IMR-90 (cell line): ENCODE data around the gene SOSTDC1. TPM values are rescaled to one million over a fixed set of nuclear protein-coding genes. Genes with fewer than 3 reads are reported as not detected.

Experiments used
- ATAC-seq: fragments of 200-7000 bp; cut with Tn5 transposase; 2 replicates; pipeline ENCODE4 v1.9.1; 2020; ENCODE audit warnings: low read depth, mild to moderate bottlenecking, moderate library complexity
- BruUV-seq: library from RNA; stranded (reverse); fragments of 400-500 nt; replicated peaks from 2 replicates; lab custom pipeline; 2021; lab: Mats Ljungman, UMichigan
- CTCF ChIA-PET: fragments of 300-600 bp; formaldehyde crosslinking; extraction: SDS; loops from one replicate; lab custom pipeline; 2021; ENCODE audit warnings: antibody characterized with exemption; lab: Yijun Ruan, JAX
- POLR2A ChIA-PET: fragments of 300-600 bp; sonication (Branson Sonifier 250); formaldehyde crosslinking; loops from one replicate; lab custom pipeline; 2022; ENCODE audit warnings: antibody characterized with exemption; ENCODE audit not compliant: unreplicated experiment; lab: Charles Lee
- DNase-seq: peaks from one replicate; pipeline ENCODE4 v3.0.0; 2013
- H2AFZ ChIP-seq: replicated peaks from 2 replicates; pipeline ENCODE3; 2013; ENCODE audit warnings: low read length, mild to moderate bottlenecking; ENCODE audit not compliant: poor library complexity
- H2AK5ac ChIP-seq: 2 replicates; pipeline ENCODE4 v1.6.1; 2013; ENCODE audit warnings: low read depth, low read length, inconsistent platforms
- H2AK9ac ChIP-seq: replicated peaks from 2 replicates; pipeline ENCODE3; 2013; ENCODE audit warnings: mild to moderate bottlenecking, low read depth, low read length, moderate library complexity; ENCODE audit not compliant: poor library complexity
- H2BK120ac ChIP-seq: 2 replicates; pipeline ENCODE4 v1.6.1; 2013; ENCODE audit warnings: low read depth, low read length, inconsistent platforms
- H2BK15ac ChIP-seq: 3 replicates; pipeline ENCODE4 v1.6.1; 2013; ENCODE audit warnings: low read depth, low read length, inconsistent platforms
- H2BK20ac ChIP-seq: 2 replicates; pipeline ENCODE4 v1.6.1; 2013; ENCODE audit warnings: low read depth, mild to moderate bottlenecking, inconsistent platforms, low read length, moderate library complexity
- H2BK5ac ChIP-seq: 2 replicates; pipeline ENCODE4 v1.6.1; 2013; ENCODE audit warnings: mild to moderate bottlenecking, low read depth, low read length, inconsistent platforms; ENCODE audit not compliant: poor library complexity, severe bottlenecking
- H3K14ac ChIP-seq: replicated peaks from 2 replicates; pipeline ENCODE4 v1.6.1; 2013; ENCODE audit warnings: low read depth, low read length, inconsistent platforms
- H3K18ac ChIP-seq: 2 replicates; pipeline ENCODE4 v1.6.1; 2013; ENCODE audit warnings: low read depth, low read length, control low read depth
- H3K23ac ChIP-seq: 2 replicates; pipeline ENCODE4 v1.6.1; 2013; ENCODE audit warnings: low read depth, low read length, inconsistent platforms
- H3K27ac ChIP-seq: 2 replicates; pipeline ENCODE4 v1.5.1; 2013; ENCODE audit warnings: mild to moderate bottlenecking, control low read depth, low read length; ENCODE audit not compliant: insufficient read depth
- H3K27me3 ChIP-seq: 2 replicates; pipeline ENCODE4 v1.6.1; 2013; ENCODE audit warnings: low read length; ENCODE audit not compliant: control insufficient read depth, insufficient read depth
- H3K36me3 ChIP-seq: 2 replicates; pipeline ENCODE4 v1.6.1; 2013; ENCODE audit warnings: low read length, mixed read lengths; ENCODE audit not compliant: control insufficient read depth, insufficient read depth
- H3K4ac ChIP-seq: 2 replicates; pipeline ENCODE4 v1.6.1; 2013; ENCODE audit warnings: low read depth, low read length, inconsistent platforms
- H3K4me1 ChIP-seq: 2 replicates; pipeline ENCODE4 v1.6.1; 2013; ENCODE audit warnings: low read length, mixed read lengths; ENCODE audit not compliant: control insufficient read depth, insufficient read depth
- H3K4me2 ChIP-seq: 2 replicates; pipeline ENCODE4 v1.6.1; 2013; ENCODE audit warnings: low read depth, mild to moderate bottlenecking, control low read depth, low read length, moderate library complexity
- H3K4me3 ChIP-seq: 2 replicates; pipeline ENCODE4 v1.5.1; 2013; ENCODE audit warnings: low read depth, mild to moderate bottlenecking, control low read depth, low read length, moderate library complexity; ENCODE audit not compliant: insufficient read depth
- H3K56ac ChIP-seq: 2 replicates; pipeline ENCODE4 v1.6.1; 2013; ENCODE audit warnings: low read length, inconsistent platforms; ENCODE audit not compliant: insufficient read depth; ENCODE audit errors: extremely low read depth
- H3K79me1 ChIP-seq, 2 experiments: 2 replicates each; pipeline ENCODE4 v1.6.1; 2013; ENCODE audit warnings: low read length in 2 of 2, inconsistent platforms in 1 of 2, low read depth in 1 of 2
- H3K9ac ChIP-seq: 2 replicates; pipeline ENCODE4 v1.6.1; 2013; ENCODE audit warnings: low read depth, low read length, control low read depth
- H3K9me1 ChIP-seq: 2 replicates; pipeline ENCODE4 v1.6.1; 2013; ENCODE audit warnings: low read length, inconsistent platforms; ENCODE audit not compliant: insufficient read depth
- H3K9me3 ChIP-seq: 2 replicates; pipeline ENCODE4 v1.6.1; 2013; ENCODE audit warnings: low read length; ENCODE audit not compliant: control insufficient read depth, insufficient read depth
- H4K20me1 ChIP-seq: 2 replicates; pipeline ENCODE4 v1.6.1; 2013; ENCODE audit warnings: low read length, inconsistent platforms; ENCODE audit not compliant: insufficient read depth
- H4K5ac ChIP-seq: 2 replicates; pipeline ENCODE4 v1.6.1; 2013; ENCODE audit warnings: mild to moderate bottlenecking, low read depth, low read length, control low read depth
- H4K8ac ChIP-seq, 2 experiments: 2 replicates each; pipeline ENCODE4 v1.6.1; 2013; ENCODE audit warnings: low read depth in 2 of 2, low read length in 2 of 2, control low read depth in 1 of 2, inconsistent platforms in 1 of 2
- H4K91ac ChIP-seq: 2 replicates; pipeline ENCODE4 v1.6.1; 2013; ENCODE audit warnings: low read depth, low read length, inconsistent platforms; ENCODE audit not compliant: insufficient read depth
- BHLHE40 ChIP-seq: fragments of 150-350 bp; IDR thresholded peaks from 2 replicates; pipeline ENCODE4 v1.6.1; 2016; ENCODE audit warnings: mild to moderate bottlenecking, low read depth, low read length
- CEBPB ChIP-seq: IDR thresholded peaks from 2 replicates; pipeline ENCODE4 v1.6.1; 2012; ENCODE audit warnings: low read depth, low read length, improper control_type of control experiment
- CHD1 ChIP-seq: IDR thresholded peaks from 2 replicates; pipeline ENCODE4 v1.6.1; 2012; ENCODE audit warnings: low read depth, low read length, improper control_type of control experiment
- FOS ChIP-seq: fragments of 150-350 bp; IDR thresholded peaks from 2 replicates; pipeline ENCODE4 v1.6.1; 2016; ENCODE audit warnings: low read depth, low read length
- MXI1 ChIP-seq: IDR thresholded peaks from 2 replicates; pipeline ENCODE4 v1.6.1; 2012; ENCODE audit warnings: low read depth, mild to moderate bottlenecking, low read length, moderate library complexity, borderline replicate concordance
- NFE2L2 ChIP-seq: fragments of 150-350 bp; IDR thresholded peaks from 2 replicates; pipeline ENCODE4 v1.6.1; 2016; ENCODE audit warnings: low read depth, mild to moderate bottlenecking, low read length
- POLR2A ChIP-seq: IDR thresholded peaks from 2 replicates; pipeline ENCODE4 v1.6.1; 2012; ENCODE audit warnings: mild to moderate bottlenecking, low read depth, low read length
- RFX5 ChIP-seq: IDR thresholded peaks from 2 replicates; pipeline ENCODE4 v1.8.0; 2012; ENCODE audit warnings: low read depth, mild to moderate bottlenecking, low read length, moderate library complexity
- SMC3 ChIP-seq: fragments of 150-350 bp; IDR thresholded peaks from 2 replicates; pipeline ENCODE4 v1.6.1; 2016; ENCODE audit warnings: low read depth, mild to moderate bottlenecking, antibody characterized with exemption, low read length, moderate library complexity
- WGBS, 2 experiments: methylation state at CpG; one replicate each; pipeline versions ENCODE4 v1.1.5 to v1.1.7; 2013; ENCODE audit warnings: missing lambda C conversion rate in 2 of 2; ENCODE audit not compliant: insufficient read length in 1 of 2; ENCODE audit errors: extremely low coverage in 2 of 2; 5-methylcytosine and 5-hydroxymethylcytosine counted together
- dilution Hi-C: fragments of 300-500 bp; cut with HindIII; formaldehyde crosslinking; loops from one replicate; pipeline ENCODE4 v1.14.3; 2018; ENCODE audit warnings: low sequenced_read_pairs; ENCODE audit not compliant: unreplicated experiment
- in situ Hi-C: fragments of 300-500 bp; cut with MboI; formaldehyde crosslinking; loops from 3 replicates; pipeline ENCODE4 v1.14.3; 2019; ENCODE audit warnings: low sequenced_read_pairs, inconsistent platforms, mixed read lengths
- intact Hi-C: fragments of 100-400 bp; cut with micrococcal nuclease; formaldehyde crosslinking; loops from 2 replicates; pipeline ENCODE4 v1.10.0; 2022
- polyA plus RNA-seq, 3 experiments: library from polyadenylated mRNA; depleted of rRNA; stranded (reverse); fragments of >200 nt; gene quantifications; 2 replicates each; pipeline ENCODE4 v1.2.3, GENCODE V29; 2012; ENCODE audit warnings: low replicate concordance in 1 of 3
- total RNA-seq: library from RNA; depleted of rRNA; stranded (reverse); fragments of >200 nt; gene quantifications from 2 replicates; pipeline ENCODE4 v1.2.3, GENCODE V29; 2012
- TF ChIP-seq, protein P1 (sequence below): fragments of 150-350 bp; IDR thresholded peaks from 2 replicates; pipeline ENCODE4 v1.6.1; 2017; ENCODE audit warnings: mild to moderate bottlenecking, antibody characterized with exemption, low read length, low read depth
- TF ChIP-seq, protein P2 (sequence below): conservative IDR thresholded peaks from 2 replicates; pipeline ENCODE4 v1.5.1; 2012; ENCODE audit warnings: mild to moderate bottlenecking, low read depth, low read length, improper control_type of control experiment

SOSTDC1 gene
- total and polyA plus RNA-seq, 2 of the 4 experiments (the other 2 are of a cell fraction), result 0.07 TPM; not detected in 1

DNA sequence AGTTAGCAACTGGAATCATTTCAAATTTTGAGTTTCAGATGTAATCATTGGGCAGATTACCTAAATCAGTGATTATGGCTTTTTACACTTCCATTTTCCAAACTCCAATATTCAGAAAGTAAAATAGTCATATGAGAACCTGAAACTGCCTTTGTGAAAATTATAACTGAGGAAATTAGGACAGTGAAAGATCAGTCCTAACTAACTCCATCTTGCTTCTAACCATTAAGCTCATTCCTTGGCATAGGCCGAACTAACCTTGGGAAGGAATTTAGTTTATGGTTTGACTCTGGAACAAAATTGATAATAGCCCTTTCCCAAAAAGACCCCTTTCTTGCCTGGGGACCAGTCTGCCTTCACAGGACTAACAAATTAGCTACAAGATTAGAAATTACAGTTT lies 46.4 kb downstream of the SOSTDC1 start:
- WGBS, 2 experiments, result no CpG with 5 or more reads among the region's 1 CpG
- CTCF ChIA-PET, result interaction anchor here (1.2 kb wide), 1 partner anchor 146 kb away, joined by 4 read pairs; no protein-coding TSS in a partner anchor
- Histone ChIP-seq H3K9me1 (peaks cover 8% of the 10 kb centered on the region), H3K27ac (no peak overlapping the region), H2AK9ac (no peak overlapping the region), H2AK5ac (no peak overlapping the region), H2AFZ (no peak overlapping the region), H3K36me3 (no peaks in the 10 kb centered on the region), H3K79me1 (peaks cover 7 to 8% of the 10 kb centered on the region in 2 experiments; a peak in 2 of 4 replicates), H4K20me1 (no peaks in the 10 kb centered on the region), H2BK20ac (no peak overlapping the region), H3K4me3 (no peak overlapping the region), H3K4ac (no peak overlapping the region), H2BK15ac (no peak overlapping the region), H3K4me1 (peaks cover 11% of the 10 kb centered on the region), H3K27me3 (no peaks in the 10 kb centered on the region), H2BK5ac (no peak overlapping the region), H4K91ac (no peak overlapping the region), H4K8ac (no peak overlapping the region), H3K18ac (no peak overlapping the region), H3K9me3 (no peaks in the 10 kb centered on the region), H3K14ac (no peak overlapping the region), H3K56ac (no peak overlapping the region), H3K4me2 (no peak overlapping the region), H2BK120ac (no peak overlapping the region), H3K9ac (no peak overlapping the region), H3K23ac (no peak overlapping the region), H4K5ac (no peak overlapping the region)
- BruUV-seq, result no TSS peak
- ATAC-seq, result no peak
- in situ Hi-C loops, result no loop called here
- intact Hi-C loops, result no loop called here
- dilution Hi-C loops, result no loop called here
- no peak for DNase-seq
- POLR2A ChIA-PET, result no interaction called here
- TF ChIP-seq BHLHE40, result no peak
- no peak for TF ChIP-seq RFX5
- no peak for TF ChIP-seq NFE2L2
- TF ChIP-seq MXI1, result no peak
- no peak for TF ChIP-seq SMC3
- no peak for TF ChIP-seq POLR2A
- TF ChIP-seq, protein P1, sequence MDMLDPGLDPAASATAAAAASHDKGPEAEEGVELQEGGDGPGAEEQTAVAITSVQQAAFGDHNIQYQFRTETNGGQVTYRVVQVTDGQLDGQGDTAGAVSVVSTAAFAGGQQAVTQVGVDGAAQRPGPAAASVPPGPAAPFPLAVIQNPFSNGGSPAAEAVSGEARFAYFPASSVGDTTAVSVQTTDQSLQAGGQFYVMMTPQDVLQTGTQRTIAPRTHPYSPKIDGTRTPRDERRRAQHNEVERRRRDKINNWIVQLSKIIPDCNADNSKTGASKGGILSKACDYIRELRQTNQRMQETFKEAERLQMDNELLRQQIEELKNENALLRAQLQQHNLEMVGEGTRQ, result no peak
- TF ChIP-seq, protein P2, sequence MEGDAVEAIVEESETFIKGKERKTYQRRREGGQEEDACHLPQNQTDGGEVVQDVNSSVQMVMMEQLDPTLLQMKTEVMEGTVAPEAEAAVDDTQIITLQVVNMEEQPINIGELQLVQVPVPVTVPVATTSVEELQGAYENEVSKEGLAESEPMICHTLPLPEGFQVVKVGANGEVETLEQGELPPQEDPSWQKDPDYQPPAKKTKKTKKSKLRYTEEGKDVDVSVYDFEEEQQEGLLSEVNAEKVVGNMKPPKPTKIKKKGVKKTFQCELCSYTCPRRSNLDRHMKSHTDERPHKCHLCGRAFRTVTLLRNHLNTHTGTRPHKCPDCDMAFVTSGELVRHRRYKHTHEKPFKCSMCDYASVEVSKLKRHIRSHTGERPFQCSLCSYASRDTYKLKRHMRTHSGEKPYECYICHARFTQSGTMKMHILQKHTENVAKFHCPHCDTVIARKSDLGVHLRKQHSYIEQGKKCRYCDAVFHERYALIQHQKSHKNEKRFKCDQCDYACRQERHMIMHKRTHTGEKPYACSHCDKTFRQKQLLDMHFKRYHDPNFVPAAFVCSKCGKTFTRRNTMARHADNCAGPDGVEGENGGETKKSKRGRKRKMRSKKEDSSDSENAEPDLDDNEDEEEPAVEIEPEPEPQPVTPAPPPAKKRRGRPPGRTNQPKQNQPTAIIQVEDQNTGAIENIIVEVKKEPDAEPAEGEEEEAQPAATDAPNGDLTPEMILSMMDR, result no peak
- TF ChIP-seq FOS, result no peak
- no peak for TF ChIP-seq CEBPB
- TF ChIP-seq CHD1, result no peak
